H1 (cell line): Measurements from ENCODE around the gene RASGEF1C. TPM values are rescaled to one million over a fixed set of nuclear protein-coding genes. Genes with fewer than 3 reads are reported as not detected.

Source experiments
- CTCF ChIA-PET: fragments of 300-600 bp; sonication (Branson Sonifier 250); formaldehyde crosslinking; loops from one replicate; lab custom pipeline; 2021; ENCODE audit not compliant: partially characterized antibody; lab: Charles Lee
- POLR2A ChIA-PET: fragments of 300-600 bp; sonication (Branson Sonifier 250); formaldehyde crosslinking; loops from one replicate; lab custom pipeline; 2021; ENCODE audit warnings: inconsistent platforms; ENCODE audit not compliant: partially characterized antibody; lab: Charles Lee
- DNase-seq, 2 experiments: peaks; one replicate each; pipeline versions ENCODE4 v3.0.0 to v3.0.0-alpha.2; 2010 to 2022; ENCODE audit warnings: low spot score in 2 of 2, low read depth in 1 of 2, mixed read lengths in 1 of 2
- FAIRE-seq: peaks from 2 replicates; lab custom pipeline; 2011; peaks lifted over from hg19 to GRCh38; lab: Jason Lieb, UNC
- H2AFZ ChIP-seq: 2 replicates; pipeline ENCODE4 v1.8.1; 2012; ENCODE audit warnings: low read length, inconsistent platforms
- H2AK5ac ChIP-seq: 2 replicates; pipeline ENCODE4 v1.6.1; 2013; ENCODE audit warnings: low read depth, low read length
- H2BK120ac ChIP-seq: replicated peaks from 2 replicates; pipeline ENCODE3; 2013; ENCODE audit warnings: low read depth, low read length, inconsistent platforms
- H2BK12ac ChIP-seq: 2 replicates; pipeline ENCODE4 v1.6.1; 2013; ENCODE audit warnings: low read depth, low read length
- H2BK15ac ChIP-seq: 2 replicates; pipeline ENCODE4 v1.6.1; 2013; ENCODE audit warnings: low read length
- H2BK20ac ChIP-seq: 2 replicates; pipeline ENCODE4 v1.6.1; 2013; ENCODE audit warnings: low read length
- H2BK5ac ChIP-seq: 2 replicates; pipeline ENCODE4 v1.6.1; 2013; ENCODE audit warnings: low read depth, low read length
- H3K14ac ChIP-seq: 2 replicates; pipeline ENCODE4 v1.6.1; 2013; ENCODE audit warnings: inconsistent platforms; ENCODE audit not compliant: insufficient read length
- H3K18ac ChIP-seq: 2 replicates; pipeline ENCODE4 v1.6.1; 2013; ENCODE audit warnings: low read length; ENCODE audit errors: extremely low read depth
- H3K23ac ChIP-seq: 2 replicates; pipeline ENCODE4 v1.6.1; 2013; ENCODE audit warnings: inconsistent platforms; ENCODE audit not compliant: insufficient read length
- H3K23me2 ChIP-seq: 2 replicates; pipeline ENCODE4 v1.6.1; 2013; ENCODE audit warnings: low read depth, low read length
- H3K27ac ChIP-seq: 2 replicates; pipeline ENCODE4 v1.6.1; 2011; ENCODE audit warnings: low read depth, low read length, inconsistent platforms
- H3K27me3 ChIP-seq, 4 experiments: replicated peaks in 1 of 4; 1 replicate in 1 of 4; 2 replicates in 3 of 4; pipeline versions ENCODE4 v1.6.1 to v1.8.1; 2011 to 2013; ENCODE audit warnings: low read length in 3 of 4, mild to moderate bottlenecking in 3 of 4, inconsistent platforms in 2 of 4, mixed read lengths in 2 of 4, moderate library complexity in 1 of 4; ENCODE audit not compliant: control insufficient read depth in 3 of 4, insufficient read depth in 3 of 4; ENCODE audit errors: extremely low read depth in 1 of 4
- H3K36me3 ChIP-seq, 4 experiments: 2 replicates each; pipeline versions ENCODE4 v1.6.1 to v1.8.1; 2011 to 2013; ENCODE audit warnings: mild to moderate bottlenecking in 4 of 4, low read length in 3 of 4, moderate library complexity in 2 of 4, control low read depth in 1 of 4, inconsistent platforms in 1 of 4; ENCODE audit not compliant: insufficient read depth in 4 of 4, control insufficient read depth in 2 of 4
- H3K4ac ChIP-seq: replicated peaks from 2 replicates; pipeline ENCODE3; 2013; ENCODE audit warnings: low read length, low read depth, mixed read lengths, inconsistent platforms; ENCODE audit not compliant: insufficient read length
- H3K4me1 ChIP-seq, 4 experiments: replicated peaks in 1 of 4; 1 replicate in 1 of 4; 2 replicates in 3 of 4; pipeline versions ENCODE4 v1.6.1 to v1.8.1; 2011 to 2013; ENCODE audit warnings: low read length in 3 of 4, inconsistent platforms in 2 of 4, mixed read lengths in 1 of 4; ENCODE audit not compliant: insufficient read depth in 4 of 4, control insufficient read depth in 3 of 4
- H3K4me2 ChIP-seq, 2 experiments: 2 replicates each; pipeline versions ENCODE4 v1.6.1 to v1.8.1; 2011 to 2013; ENCODE audit warnings: low read depth in 2 of 2, low read length in 2 of 2, control low read depth in 1 of 2, inconsistent platforms in 1 of 2, mild to moderate bottlenecking in 1 of 2; ENCODE audit not compliant: insufficient read depth in 1 of 2
- H3K4me3 ChIP-seq, 4 experiments: fragments of 200-600, 300-600 bp in 1 of 4; sonication (generic), shearing (Covaris generic), sonication (Bioruptor Twin) in 1 of 4; 2 replicates each; pipeline versions ENCODE4 v1.5.1 to v1.8.1; 2011 to 2016; ENCODE audit warnings: low read length in 4 of 4, low read depth in 3 of 4, control low read depth in 2 of 4, inconsistent platforms in 2 of 4, mild to moderate bottlenecking in 2 of 4, mixed read lengths in 1 of 4, moderate library complexity in 1 of 4; ENCODE audit not compliant: insufficient read depth in 2 of 4; ENCODE audit errors: extremely low read depth in 1 of 4
- H3K56ac ChIP-seq: replicated peaks from 2 replicates; pipeline ENCODE3; 2013; ENCODE audit warnings: low read depth, mild to moderate bottlenecking, mixed read lengths, low read length, inconsistent platforms; ENCODE audit not compliant: insufficient read length
- H3K79me1 ChIP-seq: 2 replicates; pipeline ENCODE4 v1.6.1; 2013; ENCODE audit warnings: low read depth, low read length, control low read depth
- H3K79me2 ChIP-seq, 2 experiments: 2 replicates each; pipeline versions ENCODE4 v1.6.1 to v1.8.1; 2012 to 2013; ENCODE audit warnings: low read length in 2 of 2, mild to moderate bottlenecking in 2 of 2, inconsistent platforms in 1 of 2; ENCODE audit not compliant: insufficient read depth in 2 of 2, control insufficient read depth in 1 of 2
- H3K9ac ChIP-seq, 4 experiments: replicated peaks in 1 of 4; 1 replicate in 1 of 4; 2 replicates in 3 of 4; pipeline versions ENCODE4 v1.6.1 to v1.8.1; 2011 to 2013; ENCODE audit warnings: low read depth in 3 of 4, low read length in 3 of 4, control low read depth in 2 of 4, mild to moderate bottlenecking in 2 of 4, moderate library complexity in 2 of 4, inconsistent platforms in 1 of 4; ENCODE audit errors: extremely low read depth in 1 of 4
- H3K9me3 ChIP-seq, 2 experiments: 2 replicates each; pipeline versions ENCODE4 v1.6.1 to v1.8.1; 2012 to 2013; ENCODE audit warnings: mild to moderate bottlenecking in 2 of 2, moderate library complexity in 2 of 2, control low read depth in 1 of 2, inconsistent platforms in 1 of 2, low read depth in 1 of 2, low read length in 1 of 2, mixed read lengths in 1 of 2; ENCODE audit not compliant: insufficient read depth in 2 of 2
- H4K20me1 ChIP-seq, 2 experiments: replicated peaks in 1 of 2; 2 replicates each; pipeline versions ENCODE3 to v1.8.1; 2011 to 2013; ENCODE audit warnings: inconsistent platforms in 2 of 2, low read length in 2 of 2, mild to moderate bottlenecking in 1 of 2; ENCODE audit not compliant: insufficient read depth in 2 of 2, control insufficient read depth in 1 of 2
- H4K5ac ChIP-seq: 2 replicates; pipeline ENCODE4 v1.6.1; 2013; ENCODE audit warnings: low read length, low read depth, mixed read lengths, inconsistent platforms; ENCODE audit not compliant: insufficient read length
- H4K8ac ChIP-seq: 2 replicates; pipeline ENCODE4 v1.8.0; 2013; ENCODE audit warnings: mild to moderate bottlenecking, moderate library complexity, low read length, inconsistent platforms; ENCODE audit not compliant: insufficient read depth; ENCODE audit errors: extremely low read depth
- H4K91ac ChIP-seq: replicated peaks from 2 replicates; pipeline ENCODE3; 2013; ENCODE audit warnings: low read length, mixed read lengths, inconsistent platforms; ENCODE audit not compliant: insufficient read length
- BACH1 ChIP-seq: IDR thresholded peaks from 2 replicates; pipeline ENCODE4 v1.6.1; 2012; ENCODE audit warnings: low read length, improper control_type of control experiment
- BCL11A ChIP-seq, 2 experiments: IDR thresholded peaks; one replicate each; pipeline ENCODE4 v1.6.1; 2011; ENCODE audit warnings: low read depth in 2 of 2, low read length in 2 of 2, mild to moderate bottlenecking in 2 of 2
- BRCA1 ChIP-seq: IDR thresholded peaks from 2 replicates; pipeline ENCODE4 v1.6.1; 2012; ENCODE audit warnings: low read depth, low read length, improper control_type of control experiment
- CBX5 ChIP-seq: fragments of 300-800, 300-1000 bp; sonication (generic); IDR thresholded peaks from 2 replicates; pipeline ENCODE4 v1.7.1; 2016; ENCODE audit warnings: antibody characterized with exemption, low read length, low read depth
- CREB1 ChIP-seq: IDR thresholded peaks from 2 replicates; pipeline ENCODE4 v1.6.1; 2012; ENCODE audit warnings: inconsistent platforms
- E2F6 ChIP-seq: IDR thresholded peaks from 2 replicates; pipeline ENCODE4 v1.6.1; 2012; ENCODE audit warnings: inconsistent platforms
- EGR1 ChIP-seq: IDR thresholded peaks from 2 replicates; pipeline ENCODE4 v1.6.1; 2011; ENCODE audit warnings: low read depth, low read length, borderline replicate concordance
- EZH2 ChIP-seq: fragments of 200-600 bp; sonication (generic); IDR thresholded peaks from 2 replicates; pipeline ENCODE4 v1.7.1; 2012; ENCODE audit warnings: low read depth, mild to moderate bottlenecking, moderate library complexity, low read length, inconsistent platforms; ENCODE audit not compliant: severe bottlenecking
- KDM5A ChIP-seq: fragments of 200-600 bp; IDR thresholded peaks from 2 replicates; pipeline ENCODE4 v1.7.1; 2012; ENCODE audit warnings: mild to moderate bottlenecking, low read length, inconsistent platforms, mixed read lengths
- POU5F1 ChIP-seq: IDR thresholded peaks from 2 replicates; pipeline ENCODE4 v1.6.1; 2011; ENCODE audit warnings: low read depth, mild to moderate bottlenecking, low read length, moderate library complexity
- RFX5 ChIP-seq: IDR thresholded peaks from 2 replicates; pipeline ENCODE4 v1.6.1; 2011; ENCODE audit warnings: low read depth, low read length, improper control_type of control experiment, borderline replicate concordance
- RXRA ChIP-seq: IDR thresholded peaks from 2 replicates; pipeline ENCODE4 v1.6.1; 2011; ENCODE audit warnings: low read depth, mild to moderate bottlenecking, low read length, moderate library complexity; ENCODE audit not compliant: insufficient read depth
- TCF12 ChIP-seq: IDR thresholded peaks from 2 replicates; pipeline ENCODE4 v1.6.1; 2011; ENCODE audit warnings: low read depth, mild to moderate bottlenecking, low read length
- YY1 ChIP-seq: IDR thresholded peaks from 2 replicates; pipeline ENCODE4 v1.6.1; 2011; ENCODE audit warnings: low read depth, mild to moderate bottlenecking, low read length
- WGBS, 2 experiments: shearing (Covaris generic) in 1 of 2; methylation state at CpG; one replicate each; pipeline versions ENCODE4 v1.1.6 to v1.1.7; 2013 to 2015; ENCODE audit warnings: low lambda C conversion rate in 2 of 2, mixed read lengths in 2 of 2, inconsistent platforms in 1 of 2, low coverage in 1 of 2, missing lambda C conversion rate in 1 of 2; ENCODE audit not compliant: insufficient replicate concordance in 2 of 2, insufficient coverage in 1 of 2, insufficient read length in 1 of 2; ENCODE audit errors: extremely low coverage in 1 of 2, missing lambda C conversion rate in 1 of 2; 5-methylcytosine and 5-hydroxymethylcytosine counted together
- polyA plus RNA-seq, 7 experiments: library from polyadenylated mRNA; depleted of rRNA in 3 of 7; stranded (reverse) in 5 of 7; unstranded in 2 of 7; fragments of >200 nt in 5 of 7; fragments of 200-250 nt in 2 of 7; gene quantifications; 1 replicate in 5 of 7; 2 replicates in 1 of 7; 4 replicates in 1 of 7; pipeline versions ENCODE4 v1.2.1 to v1.2.3, GENCODE V29; 2011 to 2013; ENCODE audit warnings: missing spikeins in 2 of 7, mixed read lengths in 2 of 7
- total RNA-seq: library from RNA; stranded (reverse); fragmentation: NEBNext Ultra II Directional; extraction: Animal tissue kit (Norgen Biotek cat#: 25700); gene quantifications from 2 replicates; pipeline ENCODE4 v1.2.1, GENCODE V29; 2021

RASGEF1C gene
- total and polyA plus RNA-seq, 2 of the 8 experiments (the other 6 are each of a cell fraction or from before 2014, with no cell fraction given), result 0.26 to 0.61 TPM

- no peak for DNase-seq
- Histone ChIP-seq H3K4ac (no peak overlapping the region), H4K5ac (no peak overlapping the region), H3K23ac (no peak overlapping the region), H2AK5ac (no peak overlapping the region), H3K9me3 (no peaks in the 10 kb centered on the region), H2BK12ac (no peak overlapping the region), H3K18ac (no peak overlapping the region), H3K9ac (no peak overlapping the region), H4K20me1 (no peaks in the 10 kb centered on the region), H3K4me2 (no peak overlapping the region), H3K56ac (no peak overlapping the region), H4K91ac (no peak overlapping the region), H2BK20ac (no peak overlapping the region), H2BK120ac (no peak overlapping the region), H2BK5ac (no peak overlapping the region), H3K4me1 (no peaks in the 10 kb centered on the region), H3K14ac (no peak overlapping the region), H3K4me3 (no peak overlapping the region), H3K36me3 (no peaks in the 10 kb centered on the region), H3K79me1 (no peaks in the 10 kb centered on the region), H2AFZ (no peak overlapping the region), H3K79me2 (no peaks in the 10 kb centered on the region), H3K23me2 (no peaks in the 10 kb centered on the region; the same call in 1 of the 2 replicates), H3K27me3 (no peaks in the 10 kb centered on the region), H3K27ac (no peak overlapping the region), H2BK15ac (no peak overlapping the region; the same call in 1 of the 2 replicates), H4K8ac (no peak overlapping the region; the same call in 1 of the 2 replicates)
- POLR2A ChIA-PET, result no interaction called here
- 86% methylated on average over 14 of the region's 14 CpGs; no CpG with 5 or more reads in 1 of the 2 experiments for WGBS, 2 experiments
- CTCF ChIA-PET, result interaction anchor here (0.7 to 8.9 kb wide), 3 partner anchors 11 to 58 kb away, joined by 3 to 61 read pairs (median 5); partner anchors contain the start of gene RASGEF1C
- FAIRE-seq, result no peak
- no peak for TF ChIP-seq BACH1
- TF ChIP-seq YY1, result no peak
- no peak for TF ChIP-seq RFX5
- TF ChIP-seq BCL11A (IDR thresholded peaks at IDR 0.05; ENCODE audit: low read depth in 2 of 2, low read length in 2 of 2), result no peak
- no peak for TF ChIP-seq POU5F1
- no peak for TF ChIP-seq RXRA
- no peak for TF ChIP-seq CREB1
- TF ChIP-seq BRCA1, result no peak
- TF ChIP-seq CBX5, result no peak
- no peak for TF ChIP-seq EGR1
- no peak for TF ChIP-seq EZH2
- no peak for TF ChIP-seq E2F6
- TF ChIP-seq KDM5A, result no peak
- no peak for TF ChIP-seq TCF12
Measured at GRCh38 chr5:180197016-180197702, 11.9 kb downstream of the RASGEF1C start.
